ENCODE data around the gene KIAA1210. TPM values are rescaled to one million over a fixed set of nuclear protein-coding genes. Genes with fewer than 3 reads are reported as not detected.

Gene KIAA1210
- total and polyA plus RNA-seq, 2 of the 8 experiments (the other 6 are each of a cell fraction or from before 2014, with no cell fraction given), result 0.02 TPM; not detected in 1

DNA sequence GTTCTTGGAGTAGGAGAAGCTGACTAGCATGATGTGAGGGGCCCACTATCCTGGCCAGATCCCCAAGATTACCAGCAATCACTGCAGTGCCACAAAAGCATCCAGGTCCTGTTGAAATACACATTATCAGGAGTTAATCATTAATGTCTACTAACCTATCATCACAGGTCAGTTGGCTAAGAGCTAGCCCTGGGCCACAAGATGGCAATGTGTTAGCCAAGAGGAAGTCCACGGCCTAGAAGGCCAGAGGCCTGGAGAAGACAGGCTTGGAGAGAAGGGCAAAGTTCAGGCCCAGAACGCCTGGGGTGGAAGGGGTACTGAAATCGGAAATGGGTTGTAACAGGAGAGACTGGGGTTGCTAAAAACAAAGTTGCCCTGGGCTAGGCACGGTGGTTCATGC, 19.9 kb upstream of the KIAA1210 start:
- H3K27ac ChIP-seq (ENCODE audit: low read depth, low read length), result no peak overlapping the region
- H3K4ac ChIP-seq (replicated peaks; ENCODE audit: insufficient read length, low read depth, low read length), result no peak overlapping the region
- no peaks in the 10 kb centered on the region for H3K79me1 ChIP-seq (ENCODE audit: low read depth, low read length)
- no peak overlapping the region for H3K4me3 ChIP-seq (ENCODE audit: extremely low read depth in 1 of 4, insufficient read depth in 2 of 4, low read depth in 3 of 4, low read length in 4 of 4)
- H3K56ac ChIP-seq (replicated peaks; ENCODE audit: insufficient read length, low read depth, low read length), result no peak overlapping the region
- no peak overlapping the region for H4K8ac ChIP-seq (ENCODE audit: extremely low read depth, insufficient read depth, low read length)
- H3K36me3 ChIP-seq (ENCODE audit: control insufficient read depth in 2 of 4, insufficient read depth in 4 of 4, low read length in 3 of 4), result no peaks in the 10 kb centered on the region
- H2BK5ac ChIP-seq (ENCODE audit: low read depth, low read length), result no peak overlapping the region
- H2BK15ac ChIP-seq (ENCODE audit: low read length), result no peak overlapping the region
- H2BK20ac ChIP-seq (ENCODE audit: low read length), result no peak overlapping the region
- no peak for TF ChIP-seq NRF1 (IDR thresholded peaks at IDR 0.05; ENCODE audit: low read depth, low read length)
- TF ChIP-seq POLR2AphosphoS5 (IDR thresholded peaks at IDR 0.05; ENCODE audit: low read depth, low read length), result no peak
- no peak for TF ChIP-seq SIN3A (conservative IDR thresholded peaks at IDR 0.05 in 1 of 2, IDR thresholded peaks at IDR 0.05 in 1 of 2; ENCODE audit: low read depth in 1 of 2, low read length in 2 of 2)
- TF ChIP-seq ASH2L (IDR thresholded peaks at IDR 0.05; ENCODE audit: low read length), result no peak
- no peak for TF ChIP-seq SAP30 (IDR thresholded peaks at IDR 0.05; ENCODE audit: insufficient read depth, insufficient replicate concordance, low read length)
- TF ChIP-seq HDAC2 (IDR thresholded peaks at IDR 0.05; ENCODE audit: borderline replicate concordance in 1 of 2, low read depth in 2 of 2, low read length in 2 of 2), result no peak
- no peak for TF ChIP-seq CEBPB (IDR thresholded peaks at IDR 0.05; ENCODE audit: low read depth, low read length)
- ChIA-PET CTCF (ENCODE audit: partially characterized antibody) (interaction anchor here (1.3 to 1.5 kb wide), 2 partner anchors 20 to 48 kb away, joined by 3 to 4 read pairs; no protein-coding TSS in a partner anchor), POLR2A (ENCODE audit: partially characterized antibody) (no interaction called here)
- H3K18ac ChIP-seq (ENCODE audit: extremely low read depth, low read length), result no peak overlapping the region
- H4K5ac ChIP-seq (ENCODE audit: insufficient read length, low read depth, low read length), result no peak overlapping the region
- no peaks in the 10 kb centered on the region; a peak in 1 of 7 replicates for H3K27me3 ChIP-seq (replicated peaks in 1 of 4; ENCODE audit: control insufficient read depth in 3 of 4, extremely low read depth in 1 of 4, insufficient read depth in 3 of 4, low read length in 3 of 4)
- H3K9me3 ChIP-seq (ENCODE audit: insufficient read depth in 2 of 2, low read depth in 1 of 2, low read length in 1 of 2), result no peaks in the 10 kb centered on the region
- H3K9ac ChIP-seq (replicated peaks in 1 of 4; ENCODE audit: extremely low read depth in 1 of 4, low read depth in 3 of 4, low read length in 3 of 4), result no peak overlapping the region
- 67% methylated on average over 3 of the region's 4 CpGs; no CpG with 5 or more reads in 1 of the 2 experiments for WGBS, 2 experiments (ENCODE audit: extremely low coverage in 1 of 2, insufficient coverage in 1 of 2, insufficient read length in 1 of 2, insufficient replicate concordance in 2 of 2, low coverage in 1 of 2, low lambda C conversion rate in 2 of 2, missing lambda C conversion rate in 1 of 2)
- no peak overlapping the region for H2BK120ac ChIP-seq (replicated peaks; ENCODE audit: low read depth, low read length)
- no peaks in the 10 kb centered on the region for H3K23me2 ChIP-seq (ENCODE audit: low read depth, low read length)
- no peak overlapping the region for H2AK5ac ChIP-seq (ENCODE audit: low read depth, low read length)
- H3K4me1 ChIP-seq (replicated peaks in 1 of 4; ENCODE audit: control insufficient read depth in 3 of 4, insufficient read depth in 4 of 4, low read length in 3 of 4), result no peaks in the 10 kb centered on the region; a peak in 1 of 7 replicates
- no peak for FAIRE-seq
- H3K4me2 ChIP-seq (ENCODE audit: insufficient read depth in 1 of 2, low read depth in 2 of 2, low read length in 2 of 2), result no peak overlapping the region
- H3K14ac ChIP-seq (ENCODE audit: insufficient read length), result no peak overlapping the region
- H4K91ac ChIP-seq (replicated peaks; ENCODE audit: insufficient read length, low read length), result no peak overlapping the region
- no peak overlapping the region for H3K23ac ChIP-seq (ENCODE audit: insufficient read length)
- H3K79me2 ChIP-seq (ENCODE audit: control insufficient read depth in 1 of 2, insufficient read depth in 2 of 2, low read length in 2 of 2), result no peaks in the 10 kb centered on the region
- no peaks in the 10 kb centered on the region for H4K20me1 ChIP-seq (replicated peaks in 1 of 2; ENCODE audit: control insufficient read depth in 1 of 2, insufficient read depth in 2 of 2, low read length in 2 of 2)
- H2AFZ ChIP-seq (ENCODE audit: low read length), result no peak overlapping the region
- DNase-seq (ENCODE audit: low read depth in 1 of 2, low spot score in 2 of 2), result no peak
- no peak overlapping the region for H2BK12ac ChIP-seq (ENCODE audit: low read depth, low read length)

Data from H1 (cell line).